Measurements from ENCODE around the gene PRKAR1B.
"Not testable (repeated sequence)": the region's sequence is repeated elsewhere in the genome, so short reads cannot be mapped to it uniquely, and the experiment has no call there.

PRKAR1B gene

DNA sequence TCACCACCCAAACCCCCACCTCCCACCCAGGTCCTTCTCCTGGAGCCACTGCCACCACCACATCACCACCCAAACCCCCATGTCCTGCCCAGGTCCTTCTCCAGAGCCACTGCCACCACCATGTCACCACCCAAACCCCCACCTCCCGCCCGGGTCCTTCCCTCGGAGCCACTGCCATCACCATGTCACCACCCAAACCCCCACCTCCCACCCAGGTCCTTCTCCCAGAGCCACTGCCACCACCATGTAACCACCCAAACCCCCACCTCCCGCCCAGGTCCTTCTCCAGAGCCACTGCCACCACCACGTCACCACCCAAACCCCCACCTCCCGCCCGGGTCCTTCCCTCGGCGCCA lies 175.5 kb downstream of the PRKAR1B start:
- DNase-seq, result not testable (repeated sequence)

GRCh38 chr7:550881-551614 lies 176.0 kb downstream of the PRKAR1B start:
- no peak for DNase-seq

DNA sequence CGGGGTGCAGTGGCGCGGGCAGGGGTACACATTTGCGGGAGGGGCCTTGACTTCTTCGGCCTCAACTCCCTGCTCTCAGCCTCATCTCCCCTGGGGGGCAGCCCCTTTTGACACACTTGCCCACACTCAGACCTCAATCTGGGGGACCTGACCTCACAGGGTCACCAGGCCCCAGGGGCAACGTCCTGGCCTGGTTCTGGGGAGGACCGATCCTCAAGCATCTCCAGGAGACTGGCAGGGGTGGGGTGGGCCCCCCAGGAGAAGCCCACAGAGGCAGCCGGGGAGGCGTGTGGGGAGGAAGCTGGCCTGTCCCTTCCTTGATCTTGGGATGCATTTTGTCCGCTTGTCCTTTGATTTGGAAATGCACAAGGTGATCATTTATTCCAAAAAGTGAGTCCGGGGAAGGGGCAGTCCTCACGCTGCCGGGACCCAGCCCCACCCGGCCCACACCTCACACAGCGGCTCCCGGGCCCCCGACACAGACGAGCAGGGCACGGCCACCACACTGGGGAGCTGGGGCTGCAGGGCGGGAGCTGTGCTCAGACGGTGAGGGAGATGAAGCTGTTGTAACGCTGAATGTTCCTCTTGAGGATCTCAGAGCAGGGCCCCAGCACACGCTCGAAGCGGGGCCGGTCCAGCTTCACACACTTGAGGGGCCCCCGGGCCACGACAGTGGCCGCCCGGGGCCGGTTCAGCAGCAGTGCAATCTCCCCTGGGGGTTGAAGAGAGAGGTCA lies 177.0 kb downstream of the PRKAR1B start:
- DNase-seq, result no peak

DNA sequence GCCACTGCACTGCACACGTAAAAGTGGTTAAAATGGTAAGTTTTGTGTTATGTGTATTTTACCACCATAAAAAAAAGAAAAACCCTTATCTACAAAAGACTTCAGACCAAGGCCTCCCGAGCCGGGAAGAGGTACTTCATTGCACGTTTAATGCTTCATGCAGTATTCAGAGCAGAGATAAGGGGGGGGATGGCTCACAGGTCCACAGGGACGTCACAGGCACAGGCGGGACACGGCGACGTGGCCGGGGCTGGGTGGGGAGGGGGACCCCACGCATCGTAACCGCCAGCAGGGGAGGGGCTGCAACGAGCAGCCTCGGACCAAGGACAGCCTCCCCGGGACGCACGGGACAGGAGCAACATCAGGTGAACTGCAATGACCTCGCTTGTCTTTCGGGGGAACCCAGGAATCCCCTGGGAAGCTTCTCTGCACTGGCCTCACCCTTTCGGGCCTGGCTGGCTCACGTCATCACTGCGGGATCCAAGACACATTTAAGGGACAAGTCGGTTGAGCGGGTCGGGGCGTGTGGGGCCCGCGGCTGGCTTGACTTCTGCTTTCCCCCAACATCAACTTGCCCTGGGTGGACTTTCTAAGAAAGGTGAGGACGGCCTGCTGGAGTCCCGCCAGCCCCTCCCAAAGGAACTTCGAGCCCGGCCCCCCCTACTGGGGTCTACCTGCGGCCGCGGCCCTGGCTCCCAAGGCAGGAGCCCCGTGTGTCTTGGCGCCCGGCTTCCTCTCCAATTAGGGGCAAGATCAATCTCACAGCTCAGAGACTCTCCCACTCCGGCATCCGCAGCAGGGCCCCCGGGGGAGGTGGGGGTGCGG lies 177.8 kb downstream of the PRKAR1B start:
- DNase-seq, result no peak

GRCh38 chr7:548401-548800 lies 178.7 kb downstream of the PRKAR1B start:
- no peak for DNase-seq

- DNase-seq, result no peak
Observed at GRCh38 chr7:545470-545869, 181.6 kb downstream of the PRKAR1B start.

DNA sequence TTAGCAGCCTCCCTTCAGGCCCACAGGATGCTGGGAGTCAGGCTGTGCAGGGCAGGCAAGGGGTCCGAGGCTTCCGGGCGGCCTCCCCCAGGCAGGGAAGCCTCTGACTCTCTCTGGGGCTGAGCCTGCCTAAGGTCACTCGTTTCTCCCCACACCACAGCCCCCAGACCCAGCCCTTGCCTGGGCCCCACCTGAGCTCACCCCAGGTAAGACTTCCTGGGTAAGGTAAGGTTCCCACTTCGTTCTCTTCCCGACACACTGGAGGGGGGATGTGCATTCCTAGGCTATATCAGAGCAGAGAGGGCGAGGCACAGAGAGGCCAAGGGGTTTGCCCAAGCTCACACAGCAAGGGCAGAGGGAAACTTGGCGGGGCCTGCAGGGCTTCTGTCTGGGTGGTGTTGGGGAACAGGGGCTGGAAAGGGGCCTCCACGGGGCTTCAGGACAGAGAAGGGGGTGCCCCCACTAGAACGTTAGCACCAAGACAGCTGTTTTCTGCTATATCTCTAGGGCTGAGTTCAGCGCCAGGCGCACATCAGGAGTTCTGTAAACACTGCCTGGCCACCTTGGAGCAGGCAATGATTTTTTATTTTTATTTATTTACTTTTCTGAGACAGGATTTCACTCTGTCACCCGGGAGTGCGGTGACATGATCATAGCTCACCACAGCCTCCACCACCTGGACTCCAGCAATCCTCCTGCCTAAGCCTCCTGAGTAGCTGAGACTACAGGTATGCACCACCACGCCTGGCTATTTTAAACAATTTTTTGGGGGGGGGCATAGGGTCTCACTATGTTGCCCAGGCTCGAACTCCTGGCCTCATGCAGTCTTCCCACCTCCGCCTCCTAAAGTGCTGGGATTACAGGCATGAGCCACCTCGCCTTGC lies 182.5 kb downstream of the PRKAR1B start:
- DNase-seq, result no peak

GRCh38 chr7:543501-544337 lies 183.4 kb downstream of the PRKAR1B start:
- DNase-seq, result no peak

GRCh38 chr7:542713-543500 lies 184.2 kb downstream of the PRKAR1B start:
- DNase-seq, result no peak

GRCh38 chr7:542131-542712 lies 184.9 kb downstream of the PRKAR1B start:
- no peak for DNase-seq

DNA sequence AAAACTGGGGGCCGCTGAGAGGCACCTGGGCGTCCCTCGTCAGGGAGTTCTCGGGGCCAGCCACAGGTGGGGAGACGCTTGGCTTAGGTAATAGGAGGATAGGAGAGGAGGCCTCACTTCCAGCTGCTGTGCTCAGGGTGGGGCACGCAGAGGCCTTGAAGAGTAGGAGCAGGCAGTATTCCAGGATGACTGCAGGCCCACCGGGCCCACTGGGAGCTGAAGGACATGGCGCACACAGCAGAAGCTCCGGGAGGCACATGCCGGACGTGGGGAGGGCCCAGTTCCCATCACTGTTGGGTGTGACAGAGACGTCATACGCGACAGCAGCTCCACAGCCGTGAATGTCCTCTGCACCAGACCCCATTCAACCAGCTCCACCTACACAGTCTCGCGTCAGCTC lies 185.4 kb downstream of the PRKAR1B start:
- DNase-seq, result no peak

DNA sequence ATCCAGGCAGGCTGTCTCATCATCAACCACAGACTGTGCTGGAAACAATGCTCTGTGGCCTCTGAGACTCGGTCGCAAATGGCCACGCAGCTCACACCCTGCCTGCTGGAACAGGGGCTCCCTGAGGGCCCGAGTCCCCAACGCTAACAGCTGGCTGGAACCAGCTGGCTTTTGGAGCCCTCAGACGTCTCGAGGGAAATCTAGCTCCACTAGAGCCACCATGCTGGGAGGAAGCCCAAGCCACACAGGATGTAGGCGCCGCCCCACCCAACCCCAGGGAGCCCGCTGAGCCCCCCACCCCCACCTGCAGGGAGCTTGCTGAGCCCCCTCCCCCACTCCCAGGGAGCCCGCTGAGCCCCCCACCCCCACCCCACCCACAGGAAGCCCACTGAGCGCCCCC lies 186.1 kb downstream of the PRKAR1B start:
- DNase-seq, result no peak

DNA sequence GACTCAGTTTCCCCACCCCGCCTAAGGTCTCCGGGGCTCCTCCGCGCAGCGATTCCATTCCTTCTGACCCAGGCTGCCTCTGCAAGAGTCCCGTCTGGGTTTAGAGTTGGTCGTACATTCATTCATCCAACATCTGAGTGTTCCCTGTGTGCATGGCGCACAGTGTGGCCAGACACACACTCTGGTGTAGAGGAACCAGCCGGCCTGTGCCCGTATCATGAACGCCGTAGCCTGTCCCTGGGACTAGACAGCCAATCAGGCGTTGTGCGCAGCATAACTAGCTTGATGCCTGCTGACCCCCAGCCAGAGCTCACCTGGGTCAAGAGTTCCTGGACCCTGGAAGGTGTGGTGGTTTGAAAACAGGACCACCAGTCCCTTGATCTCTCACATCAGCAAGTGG lies 186.5 kb downstream of the PRKAR1B start:
- DNase-seq, result no peak

GRCh38 chr7:539731-540411 lies 187.2 kb downstream of the PRKAR1B start:
- DNase-seq, result no peak

- no peak for DNase-seq
Observed at GRCh38 chr7:538764-539685, 188.1 kb downstream of the PRKAR1B start.

GRCh38 chr7:537911-538634 lies 189.0 kb downstream of the PRKAR1B start:
- no peak for DNase-seq

GRCh38 chr7:536231-536630 lies 190.8 kb downstream of the PRKAR1B start:
- no peak for DNase-seq

DNA sequence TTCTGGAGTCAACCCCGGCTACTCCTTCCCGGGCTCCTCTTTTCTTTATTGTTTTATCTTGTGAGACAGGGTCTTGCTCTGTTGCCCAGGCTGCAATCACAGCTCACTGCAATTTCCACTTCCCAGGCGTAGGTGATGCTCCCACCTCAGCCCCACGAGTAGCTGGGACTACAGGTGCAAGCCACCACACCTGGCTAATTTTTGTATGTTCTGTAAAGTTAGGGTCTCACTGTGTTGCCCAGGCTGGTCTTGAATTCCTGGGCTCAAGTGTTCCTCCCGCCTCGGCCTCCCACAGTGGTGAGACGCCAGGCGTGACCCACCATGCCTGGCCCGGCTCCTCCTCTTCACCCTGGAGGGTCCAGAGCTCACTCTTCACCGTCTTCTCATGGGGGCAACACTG lies 192.1 kb downstream of the PRKAR1B start:
- no peak for DNase-seq

All from CD4-positive, alpha-beta T cell treated with Interleukin-12 subunit alpha and Interleukin-12 subunit beta, for 1 hour (primary cell).